ENCODE measurements around the gene RAB36.

RAB36 gene

DNA sequence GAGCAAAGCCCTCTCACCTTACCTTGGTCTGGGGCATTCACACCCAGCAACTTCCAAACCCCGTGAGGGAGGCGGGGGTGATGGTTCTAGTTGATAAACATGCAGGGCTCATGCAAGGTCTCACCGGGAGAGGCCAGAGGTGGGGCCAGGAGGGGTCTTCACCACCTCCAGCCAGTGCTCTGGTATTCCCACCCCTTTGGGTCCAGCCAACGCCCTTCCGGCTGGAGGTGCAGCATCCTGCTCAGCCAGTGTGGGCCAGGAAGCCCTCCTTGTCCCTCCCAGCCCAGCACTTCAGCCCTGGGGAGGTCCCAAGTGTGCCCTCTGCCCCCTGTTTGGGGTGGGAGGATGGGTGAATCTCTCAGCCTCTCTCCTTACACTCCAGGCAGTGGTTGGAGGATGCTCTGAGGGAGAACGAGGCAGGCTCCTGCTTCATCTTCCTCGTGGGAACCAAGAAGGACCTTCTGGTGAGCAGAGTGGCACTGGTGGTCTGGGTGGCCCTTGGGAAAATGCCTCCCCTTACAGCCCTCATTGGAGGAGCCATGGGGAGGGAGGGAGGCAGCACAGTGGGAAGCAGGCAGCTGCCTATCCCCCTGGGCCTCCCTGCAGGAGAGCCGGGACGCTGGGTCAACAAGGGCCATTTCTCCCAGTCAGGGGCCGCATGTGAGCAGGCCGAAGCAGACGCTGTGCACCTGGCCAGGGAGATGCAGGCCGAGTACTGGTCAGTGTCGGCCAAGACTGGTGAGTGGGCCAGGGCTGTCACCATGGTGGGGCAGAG lies 13.4 kb downstream of the RAB36 start:
- peak overlapping the region; percentile 95 for H3K4me2 ChIP-seq (ENCODE audit: low read depth, low read length)
- peaks cover 24% of the 10 kb centered on the region for H3F3A ChIP-seq (ENCODE audit: insufficient read depth, low read length)
- DNase-seq = no peak
- peak overlapping the region; percentile 98; the same call in 1 of the 2 replicates for H3K27ac ChIP-seq (ENCODE audit: low read length)
- no peaks in the 10 kb centered on the region for H4K20me1 ChIP-seq (ENCODE audit: insufficient read depth, low read length)
- H3K9me3 ChIP-seq (replicated peaks; ENCODE audit: insufficient read depth, low read length) = no peaks in the 10 kb centered on the region
- peaks cover 39% of the 10 kb centered on the region for H3K79me2 ChIP-seq (ENCODE audit: low read length)
- no peaks in the 10 kb centered on the region for H3K9me2 ChIP-seq (replicated peaks; ENCODE audit: insufficient read depth, low read length)
- H3K9ac ChIP-seq (ENCODE audit: low read length) = peak overlapping the region; percentile 99
- peak overlapping the region; percentile 95 for H3K4me3 ChIP-seq (ENCODE audit: low read length)
- no peaks in the 10 kb centered on the region for H3K27me3 ChIP-seq (replicated peaks; ENCODE audit: insufficient read depth, low read length)
- H3K4me1 ChIP-seq (ENCODE audit: low read length) = peaks cover 20% of the 10 kb centered on the region
- TF ChIP-seq EZH2phosphoT487 (IDR thresholded peaks at IDR 0.05; ENCODE audit: low read length) (no peak), EZH2 (optimal IDR thresholded peaks at IDR 0.05; ENCODE audit: low read depth, low read length) (no peak)
- TF ChIP-seq, protein P1, sequence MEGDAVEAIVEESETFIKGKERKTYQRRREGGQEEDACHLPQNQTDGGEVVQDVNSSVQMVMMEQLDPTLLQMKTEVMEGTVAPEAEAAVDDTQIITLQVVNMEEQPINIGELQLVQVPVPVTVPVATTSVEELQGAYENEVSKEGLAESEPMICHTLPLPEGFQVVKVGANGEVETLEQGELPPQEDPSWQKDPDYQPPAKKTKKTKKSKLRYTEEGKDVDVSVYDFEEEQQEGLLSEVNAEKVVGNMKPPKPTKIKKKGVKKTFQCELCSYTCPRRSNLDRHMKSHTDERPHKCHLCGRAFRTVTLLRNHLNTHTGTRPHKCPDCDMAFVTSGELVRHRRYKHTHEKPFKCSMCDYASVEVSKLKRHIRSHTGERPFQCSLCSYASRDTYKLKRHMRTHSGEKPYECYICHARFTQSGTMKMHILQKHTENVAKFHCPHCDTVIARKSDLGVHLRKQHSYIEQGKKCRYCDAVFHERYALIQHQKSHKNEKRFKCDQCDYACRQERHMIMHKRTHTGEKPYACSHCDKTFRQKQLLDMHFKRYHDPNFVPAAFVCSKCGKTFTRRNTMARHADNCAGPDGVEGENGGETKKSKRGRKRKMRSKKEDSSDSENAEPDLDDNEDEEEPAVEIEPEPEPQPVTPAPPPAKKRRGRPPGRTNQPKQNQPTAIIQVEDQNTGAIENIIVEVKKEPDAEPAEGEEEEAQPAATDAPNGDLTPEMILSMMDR (IDR thresholded peaks at IDR 0.05; ENCODE audit: low read length) = no peak
- peaks cover 7% of the 10 kb centered on the region; the same call in 1 of the 2 replicates for H3K36me3 ChIP-seq (replicated peaks; ENCODE audit: insufficient read depth, low read length)
- no peak overlapping the region for H2AFZ ChIP-seq (ENCODE audit: low read length)

GRCh38 chr22:23159291-23159630 lies 14.0 kb downstream of the RAB36 start:
- H3F3A ChIP-seq (ENCODE audit: insufficient read depth, low read length) = peaks cover 24% of the 10 kb centered on the region
- H3K4me3 ChIP-seq (ENCODE audit: low read length) = peak overlapping the region; percentile 95
- H3K27me3 ChIP-seq (replicated peaks; ENCODE audit: insufficient read depth, low read length) = no peaks in the 10 kb centered on the region
- H2AFZ ChIP-seq (ENCODE audit: low read length) = no peak overlapping the region
- no peaks in the 10 kb centered on the region for H3K9me2 ChIP-seq (replicated peaks; ENCODE audit: insufficient read depth, low read length)
- H3K9me3 ChIP-seq (replicated peaks; ENCODE audit: insufficient read depth, low read length) = no peaks in the 10 kb centered on the region
- no peaks in the 10 kb centered on the region for H4K20me1 ChIP-seq (ENCODE audit: insufficient read depth, low read length)
- H3K4me2 ChIP-seq (ENCODE audit: low read depth, low read length) = peak overlapping the region; percentile 95
- no peak for DNase-seq
- H3K36me3 ChIP-seq (replicated peaks; ENCODE audit: insufficient read depth, low read length) = peaks cover 7% of the 10 kb centered on the region; the same call in 1 of the 2 replicates
- H3K27ac ChIP-seq (ENCODE audit: low read length) = no peak overlapping the region
- H3K4me1 ChIP-seq (ENCODE audit: low read length) = peaks cover 20% of the 10 kb centered on the region
- peak overlapping the region; percentile 99; the same call in 1 of the 2 replicates for H3K9ac ChIP-seq (ENCODE audit: low read length)
- TF ChIP-seq, protein P1 (IDR thresholded peaks at IDR 0.05; ENCODE audit: low read length) = no peak
- no peak for TF ChIP-seq EZH2 (optimal IDR thresholded peaks at IDR 0.05; ENCODE audit: low read depth, low read length)
- peaks cover 39% of the 10 kb centered on the region for H3K79me2 ChIP-seq (ENCODE audit: low read length)

GRCh38 chr22:23161029-23161428 lies 15.8 kb downstream of the RAB36 start:
- Histone ChIP-seq H3K4me2 (ENCODE audit: low read depth, low read length) (no peak overlapping the region), H3K79me2 (ENCODE audit: low read length) (peaks cover 39% of the 10 kb centered on the region), H3K4me3 (ENCODE audit: low read length) (no peak overlapping the region), H3K9me2 (replicated peaks; ENCODE audit: insufficient read depth, low read length) (no peaks in the 10 kb centered on the region), H3K27me3 (replicated peaks; ENCODE audit: insufficient read depth, low read length) (no peaks in the 10 kb centered on the region), H3F3A (ENCODE audit: insufficient read depth, low read length) (peaks cover 30% of the 10 kb centered on the region), H3K36me3 (replicated peaks; ENCODE audit: insufficient read depth, low read length) (peaks cover 7% of the 10 kb centered on the region; the same call in 1 of the 2 replicates), H2AFZ (ENCODE audit: low read length) (no peak overlapping the region), H3K9ac (ENCODE audit: low read length) (no peak overlapping the region), H3K9me3 (replicated peaks; ENCODE audit: insufficient read depth, low read length) (no peaks in the 10 kb centered on the region), H3K4me1 (ENCODE audit: low read length) (peaks cover 14% of the 10 kb centered on the region), H3K27ac (ENCODE audit: low read length) (no peak overlapping the region), H4K20me1 (ENCODE audit: insufficient read depth, low read length) (no peaks in the 10 kb centered on the region)
- TF ChIP-seq EZH2 (optimal IDR thresholded peaks at IDR 0.05; ENCODE audit: low read depth, low read length) (no peak), EZH2phosphoT487 (IDR thresholded peaks at IDR 0.05; ENCODE audit: low read length) (no peak)
- TF ChIP-seq, protein P1 (IDR thresholded peaks at IDR 0.05; ENCODE audit: low read length) = no peak
- no peak for DNase-seq
